HFF-Myc (cell line): Measurements from ENCODE around the gene NEURL1B.
"Not testable (repeated sequence)": the region's sequence is repeated elsewhere in the genome, so short reads cannot be mapped to it uniquely, and the experiment has no call there.

Experiments used
- DNase-seq: peaks from one replicate; pipeline ENCODE4 v3.0.0-alpha.2; 2011; ENCODE audit warnings: low read depth; ENCODE audit errors: extremely low read depth
- H3K4me3 ChIP-seq: replicated peaks from 2 replicates; pipeline ENCODE4 v1.5.1; 2011; ENCODE audit warnings: low read depth, mild to moderate bottlenecking, control low read depth, low read length
- TF ChIP-seq, protein P1 (sequence below): IDR thresholded peaks from 2 replicates; pipeline ENCODE4 v1.5.1; 2012; ENCODE audit warnings: mild to moderate bottlenecking, low read depth, low read length, control low read depth; ENCODE audit errors: missing control alignments

Gene NEURL1B

DNA sequence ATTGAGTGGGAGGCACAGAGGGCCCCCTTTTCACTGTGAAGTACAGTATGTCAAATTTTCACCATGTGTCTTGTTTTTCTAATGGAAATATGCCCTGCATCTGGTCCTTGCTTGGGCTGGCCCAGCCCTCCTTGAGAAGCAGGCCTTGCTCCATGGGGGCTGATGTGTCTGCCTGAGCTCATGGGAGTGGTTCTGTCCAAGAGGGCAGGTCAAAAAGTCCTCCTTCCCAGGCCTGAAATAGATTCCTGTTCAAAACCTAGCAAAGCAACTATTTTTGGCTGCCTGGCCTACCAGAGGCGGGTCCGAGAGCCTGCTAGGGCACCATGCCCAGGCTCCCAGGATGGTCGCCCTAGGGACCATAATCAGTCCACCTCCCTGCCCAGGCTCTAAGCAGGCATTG, 40.5 kb upstream of the NEURL1B start:
- DNase-seq: no peak
- TF ChIP-seq, protein P1, sequence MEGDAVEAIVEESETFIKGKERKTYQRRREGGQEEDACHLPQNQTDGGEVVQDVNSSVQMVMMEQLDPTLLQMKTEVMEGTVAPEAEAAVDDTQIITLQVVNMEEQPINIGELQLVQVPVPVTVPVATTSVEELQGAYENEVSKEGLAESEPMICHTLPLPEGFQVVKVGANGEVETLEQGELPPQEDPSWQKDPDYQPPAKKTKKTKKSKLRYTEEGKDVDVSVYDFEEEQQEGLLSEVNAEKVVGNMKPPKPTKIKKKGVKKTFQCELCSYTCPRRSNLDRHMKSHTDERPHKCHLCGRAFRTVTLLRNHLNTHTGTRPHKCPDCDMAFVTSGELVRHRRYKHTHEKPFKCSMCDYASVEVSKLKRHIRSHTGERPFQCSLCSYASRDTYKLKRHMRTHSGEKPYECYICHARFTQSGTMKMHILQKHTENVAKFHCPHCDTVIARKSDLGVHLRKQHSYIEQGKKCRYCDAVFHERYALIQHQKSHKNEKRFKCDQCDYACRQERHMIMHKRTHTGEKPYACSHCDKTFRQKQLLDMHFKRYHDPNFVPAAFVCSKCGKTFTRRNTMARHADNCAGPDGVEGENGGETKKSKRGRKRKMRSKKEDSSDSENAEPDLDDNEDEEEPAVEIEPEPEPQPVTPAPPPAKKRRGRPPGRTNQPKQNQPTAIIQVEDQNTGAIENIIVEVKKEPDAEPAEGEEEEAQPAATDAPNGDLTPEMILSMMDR: no peak

DNA sequence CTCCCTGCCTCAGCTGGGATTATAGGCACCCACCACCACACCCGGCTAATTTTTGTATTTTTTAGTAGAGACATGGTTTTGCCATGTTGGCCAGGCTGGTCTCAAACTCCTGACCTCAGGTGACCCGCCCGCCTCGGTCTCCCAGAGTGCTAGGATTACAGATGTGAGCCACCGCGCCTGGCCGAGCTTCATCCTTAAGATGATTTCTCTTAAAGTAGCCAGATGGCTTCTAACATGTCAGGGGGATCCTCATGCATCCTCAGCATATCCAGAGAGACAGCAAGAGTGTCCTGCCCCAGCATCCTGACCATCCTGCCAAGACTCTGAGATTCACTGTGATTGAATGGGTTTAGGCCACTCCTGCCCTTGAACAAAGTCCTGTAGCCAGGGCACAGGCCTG, 39.5 kb upstream of the NEURL1B start:
- not testable (repeated sequence) for DNase-seq

More for the DNA sequence above, 40.5 kb upstream of the NEURL1B start:
- H3K4me3 ChIP-seq: no peak overlapping the region

DNA sequence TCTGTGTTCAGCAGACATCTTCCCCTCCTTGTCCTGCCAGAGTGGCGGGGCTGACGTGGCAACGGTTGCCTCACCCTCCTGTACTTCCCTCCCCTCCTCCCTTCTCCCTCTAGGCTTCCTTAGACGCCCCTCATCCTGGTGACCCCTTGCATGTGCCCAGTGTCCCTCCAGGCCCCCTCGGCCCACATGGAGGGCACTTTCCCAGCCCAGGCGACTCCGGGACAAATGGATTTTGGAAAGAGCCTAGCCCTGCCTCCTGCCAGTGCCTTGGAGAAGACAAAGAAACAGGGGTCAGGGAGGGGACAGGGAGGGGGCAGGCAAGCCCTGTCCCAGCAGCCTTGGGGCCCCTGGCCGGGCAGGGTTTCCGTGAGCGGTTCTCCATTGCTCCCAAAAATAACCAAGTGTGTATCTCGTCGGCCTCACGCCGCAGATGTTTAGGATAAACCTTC, 38.3 kb upstream of the NEURL1B start:
- H3K4me3 ChIP-seq: no peak overlapping the region
- TF ChIP-seq, protein P1: no peak
- no peak for DNase-seq

More for the DNA sequence above, 39.5 kb upstream of the NEURL1B start:
- H3K4me3 ChIP-seq: not testable (repeated sequence)

DNA sequence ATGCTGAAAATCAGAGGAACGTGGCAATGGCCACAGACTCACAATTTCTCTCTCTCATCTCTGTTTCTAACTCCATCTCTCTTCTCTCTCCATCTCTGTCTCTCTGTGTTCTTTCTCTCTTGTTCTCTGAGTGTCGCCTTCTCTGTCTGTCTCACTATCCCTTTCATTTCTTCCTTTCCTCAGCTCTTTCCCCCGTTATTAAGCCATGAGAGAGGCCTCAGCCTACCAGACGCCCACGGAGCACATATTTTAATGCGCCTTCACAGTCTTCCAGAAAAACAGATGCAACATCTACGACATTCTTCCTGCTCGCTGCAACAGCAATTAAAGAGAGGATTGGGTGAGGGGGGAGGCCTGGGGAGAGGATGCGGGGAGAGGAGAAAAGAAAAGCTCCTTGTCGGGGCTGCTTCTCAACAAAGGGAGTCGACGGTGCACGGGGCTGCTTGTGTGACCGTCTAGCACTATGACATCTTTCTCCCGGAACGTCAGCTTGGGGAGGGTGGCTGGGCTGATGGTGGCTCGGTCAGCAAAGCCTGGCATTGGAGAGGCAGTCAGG, 37.7 kb upstream of the NEURL1B start:
- no peak overlapping the region for H3K4me3 ChIP-seq
- TF ChIP-seq, protein P1: no peak
- no peak for DNase-seq

DNA sequence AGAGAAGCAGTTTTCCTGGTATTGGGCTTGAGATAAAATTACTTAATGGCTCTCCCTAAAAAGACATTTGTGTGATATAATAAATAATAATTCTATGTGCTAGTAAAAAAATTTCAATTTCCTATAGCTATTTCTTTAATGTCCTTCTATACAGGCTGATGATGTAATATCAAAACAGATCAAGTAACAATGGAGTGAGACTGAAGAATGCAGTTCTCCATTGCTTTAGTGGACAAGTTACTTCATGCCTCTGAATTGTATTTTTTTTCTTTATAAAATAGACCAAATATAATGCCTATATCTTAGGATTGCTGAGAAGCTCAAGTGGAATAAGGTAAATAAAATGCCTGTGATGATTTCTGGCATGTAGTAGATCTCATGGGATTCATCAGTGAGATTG, 35.6 kb upstream of the NEURL1B start:
- TF ChIP-seq, protein P1: no peak
- no peak overlapping the region for H3K4me3 ChIP-seq
- DNase-seq: no peak

DNA sequence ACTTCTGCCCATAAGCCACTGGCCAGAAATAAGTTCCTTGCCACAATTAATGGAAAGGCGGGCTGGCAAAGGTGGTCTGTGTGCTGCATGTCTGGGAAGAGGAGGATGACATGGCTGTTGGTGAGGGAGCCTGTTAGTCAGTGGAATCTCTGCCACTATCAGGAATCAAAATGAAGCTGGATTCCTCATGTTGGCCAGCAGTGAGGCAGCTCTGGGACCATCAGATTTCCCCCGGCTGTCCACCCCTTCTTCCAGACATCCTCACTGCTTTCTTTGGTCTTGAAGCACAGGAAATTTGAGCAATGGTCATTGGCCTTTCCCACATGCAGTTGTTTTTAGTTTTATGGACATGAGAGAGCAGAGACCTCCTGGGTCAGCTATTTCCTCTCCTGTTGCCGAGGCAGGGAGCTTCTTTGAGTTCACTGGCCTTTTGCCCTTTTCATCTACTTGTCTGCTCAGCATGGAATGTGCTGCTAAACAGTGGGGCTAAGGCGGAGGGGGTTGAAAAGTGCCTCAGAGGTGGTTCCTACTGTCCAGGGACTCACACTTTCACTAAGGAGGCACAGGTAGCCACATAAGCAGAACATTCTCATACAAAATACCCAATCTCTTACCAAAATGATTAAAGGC, 34.8 kb upstream of the NEURL1B start:
- TF ChIP-seq, protein P1: no peak
- H3K4me3 ChIP-seq: no peak overlapping the region
- DNase-seq: no peak

DNA sequence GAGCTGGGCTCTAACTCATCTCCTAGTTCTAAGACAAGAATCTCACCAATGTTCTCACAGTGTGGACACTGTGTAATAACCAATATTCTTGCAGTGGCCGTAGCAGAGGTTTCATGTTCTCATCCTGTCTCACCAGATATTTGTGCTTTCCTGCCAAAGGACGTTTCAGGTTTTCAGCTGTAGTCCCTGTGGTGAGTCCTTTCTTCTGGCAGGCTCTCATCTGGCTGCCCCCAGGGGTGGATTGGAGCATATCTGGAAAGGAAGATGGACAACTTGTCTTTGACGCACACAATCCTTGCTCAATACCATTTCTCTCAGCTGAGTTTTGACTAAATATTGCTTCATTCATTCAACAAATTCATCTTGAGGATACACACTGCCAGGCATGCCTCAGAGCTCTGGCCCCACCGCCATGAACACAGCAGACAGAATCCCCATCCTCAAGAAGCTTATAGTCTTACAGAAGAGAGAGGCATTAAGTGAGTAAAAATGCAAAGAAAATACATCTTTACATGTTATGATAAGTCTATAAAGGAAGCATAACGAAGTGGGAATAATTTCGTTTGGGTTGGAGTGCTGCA, 33.8 kb upstream of the NEURL1B start:
- no peak for DNase-seq
- TF ChIP-seq, protein P1: no peak
- no peak overlapping the region for H3K4me3 ChIP-seq
